HepG2 (cell line): ENCODE data around the gene PACS1. TPM values are rescaled to one million over a fixed set of nuclear protein-coding genes. Genes with fewer than 3 reads are reported as not detected.
A peak's percentile ranks its signal among the peaks of the same experiment; 100 is the strongest.

ENCODE experiments used
- BRCA1 ChIP-seq: sonication (generic); formaldehyde crosslinking; IDR thresholded peaks from 2 replicates; pipeline ENCODE4 v1.4.0; 2020; ENCODE audit warnings: missing genetic modification reagents
- JUN ChIP-seq: sonication (generic); formaldehyde crosslinking; IDR thresholded peaks from 2 replicates; pipeline ENCODE4 v1.4.0; 2020; ENCODE audit warnings: mild to moderate bottlenecking, missing genetic modification reagents
- JUNB ChIP-seq: sonication (generic); formaldehyde crosslinking; IDR thresholded peaks from 2 replicates; pipeline ENCODE4 v1.8.0; 2022; ENCODE audit warnings: missing genetic modification reagents, mild to moderate bottlenecking, borderline replicate concordance
- NR0B2 ChIP-seq: sonication (generic); formaldehyde crosslinking; IDR thresholded peaks from 2 replicates; pipeline ENCODE4 v1.4.0; 2020; ENCODE audit warnings: mild to moderate bottlenecking, missing genetic modification reagents
- PHF20 ChIP-seq: sonication (generic); formaldehyde crosslinking; IDR thresholded peaks from 2 replicates; pipeline ENCODE4 v1.5.0; 2020; ENCODE audit warnings: mild to moderate bottlenecking, missing genetic modification reagents
- PRDM10 ChIP-seq: sonication (generic); formaldehyde crosslinking; IDR thresholded peaks from 2 replicates; pipeline ENCODE4 v1.4.0; 2020; ENCODE audit warnings: low read depth, missing genetic modification reagents
- RAD51 ChIP-seq: fragments of 450-650 bp; IDR thresholded peaks from 2 replicates; pipeline ENCODE4 v1.6.1; 2016; ENCODE audit warnings: borderline replicate concordance
- SALL2 ChIP-seq: sonication (generic); formaldehyde crosslinking; IDR thresholded peaks from 2 replicates; pipeline ENCODE4 v1.8.1; 2023; ENCODE audit warnings: mild to moderate bottlenecking, missing genetic modification reagents, inconsistent platforms
- SIX4 ChIP-seq: sonication (generic); formaldehyde crosslinking; IDR thresholded peaks from 2 replicates; pipeline ENCODE4 v1.4.0; 2020; ENCODE audit warnings: missing genetic modification reagents
- USF2 ChIP-seq, 2 experiments: sonication (generic) in 1 of 2; formaldehyde crosslinking in 1 of 2; IDR thresholded peaks; 2 replicates each; pipeline versions ENCODE4 v1.5.1 to v1.6.1; 2011 to 2020; ENCODE audit warnings: borderline replicate concordance in 1 of 2, low read depth in 1 of 2, low read length in 1 of 2, mild to moderate bottlenecking in 1 of 2, missing genetic modification reagents in 1 of 2, moderate library complexity in 1 of 2
- YEATS2 ChIP-seq: sonication (generic); formaldehyde crosslinking; IDR thresholded peaks from 2 replicates; pipeline ENCODE4 v1.4.0; 2020; ENCODE audit warnings: missing genetic modification reagents, borderline replicate concordance
- ZFYVE20 ChIP-seq: sonication (generic); formaldehyde crosslinking; IDR thresholded peaks from 2 replicates; pipeline ENCODE4 v1.8.0; 2023; ENCODE audit warnings: low read depth, mild to moderate bottlenecking, moderate library complexity, missing genetic modification reagents, borderline replicate concordance
- ZNF274 ChIP-seq: sonication (generic); formaldehyde crosslinking; IDR thresholded peaks from 2 replicates; pipeline ENCODE4 v1.5.1; 2020; ENCODE audit warnings: mild to moderate bottlenecking, missing genetic modification reagents
- ZNF501 ChIP-seq: sonication (generic); formaldehyde crosslinking; IDR thresholded peaks from 2 replicates; pipeline ENCODE4 v1.5.1; 2020; ENCODE audit warnings: mild to moderate bottlenecking, moderate library complexity, missing genetic modification reagents
- ZNF687 ChIP-seq: sonication (generic); formaldehyde crosslinking; IDR thresholded peaks from 2 replicates; pipeline ENCODE4 v1.5.1; 2020; ENCODE audit warnings: mild to moderate bottlenecking, missing genetic modification reagents, moderate library complexity
- ZSCAN31 ChIP-seq: sonication (generic); formaldehyde crosslinking; IDR thresholded peaks from 2 replicates; pipeline ENCODE4 v1.5.0; 2020; ENCODE audit warnings: low read depth, mild to moderate bottlenecking, missing genetic modification reagents
- polyA plus RNA-seq, 8 experiments: library from polyadenylated mRNA; depleted of rRNA in 3 of 8; stranded (reverse) in 7 of 8; unstranded in 1 of 8; fragments of >200 nt; fragmentation: Illumina TruSeq in 4 of 8; extraction: Trizol in 4 of 8; gene quantifications; 2 replicates each; pipeline versions ENCODE4 v1.2.1 to v1.2.3, GENCODE V29; 2011 to 2016; ENCODE audit warnings: low read depth in 4 of 8, missing spikeins in 1 of 8, mixed read lengths in 1 of 8; ENCODE audit not compliant: insufficient read depth in 1 of 8
- total RNA-seq, 5 experiments: library from RNA; depleted of rRNA; stranded (reverse); fragments of >200 nt; fragmentation: Illumina TruSeq; extraction: Trizol; gene quantifications; 2 replicates each; pipeline ENCODE4 v1.2.3, GENCODE V29; 2016; ENCODE audit warnings: low read depth in 1 of 5

Gene PACS1
- total and polyA plus RNA-seq, 2 of the 13 experiments (the other 11 are each of a cell fraction or from before 2014, with no cell fraction given): 7.6 to 8.6 TPM

GRCh38 chr11:66022401-66023185 is 47.5 kb upstream of the PACS1 start (continued):
- no peak for TF ChIP-seq ZFYVE20 (CRISPR knock-in tag)
- TF ChIP-seq YEATS2: no peak
- no peak for TF ChIP-seq SIX4
- TF ChIP-seq ZNF687 (CRISPR knock-in tag): peak; percentile 76
- no peak for TF ChIP-seq NR0B2 (CRISPR knock-in tag)
- TF ChIP-seq USF2 (IDR thresholded peaks at IDR 0.05; ENCODE audit: low read depth, low read length): no peak
- no peak for TF ChIP-seq USF2 (CRISPR knock-in tag; IDR thresholded peaks at IDR 0.05; ENCODE audit: borderline replicate concordance)
- no peak for TF ChIP-seq ZSCAN31 (CRISPR knock-in tag)
- TF ChIP-seq BRCA1: no peak
- no peak for TF ChIP-seq JUNB (CRISPR knock-in tag)
- TF ChIP-seq PRDM10 (CRISPR knock-in tag): no peak
- no peak for TF ChIP-seq PHF20
- TF ChIP-seq SALL2 (CRISPR knock-in tag): 0 out of 2 replicates have a peak, but pooled peaks have one; percentile 64
- no peak for TF ChIP-seq JUN
- TF ChIP-seq ZNF274 (CRISPR knock-in tag): 0 out of 2 replicates have a peak, but pooled peaks have one; percentile 48
- no peak for TF ChIP-seq ZNF501 (CRISPR knock-in tag)
- TF ChIP-seq RAD51: no peak
